ENCODE measurements around the gene CEP41.

CEP41 gene

DNA sequence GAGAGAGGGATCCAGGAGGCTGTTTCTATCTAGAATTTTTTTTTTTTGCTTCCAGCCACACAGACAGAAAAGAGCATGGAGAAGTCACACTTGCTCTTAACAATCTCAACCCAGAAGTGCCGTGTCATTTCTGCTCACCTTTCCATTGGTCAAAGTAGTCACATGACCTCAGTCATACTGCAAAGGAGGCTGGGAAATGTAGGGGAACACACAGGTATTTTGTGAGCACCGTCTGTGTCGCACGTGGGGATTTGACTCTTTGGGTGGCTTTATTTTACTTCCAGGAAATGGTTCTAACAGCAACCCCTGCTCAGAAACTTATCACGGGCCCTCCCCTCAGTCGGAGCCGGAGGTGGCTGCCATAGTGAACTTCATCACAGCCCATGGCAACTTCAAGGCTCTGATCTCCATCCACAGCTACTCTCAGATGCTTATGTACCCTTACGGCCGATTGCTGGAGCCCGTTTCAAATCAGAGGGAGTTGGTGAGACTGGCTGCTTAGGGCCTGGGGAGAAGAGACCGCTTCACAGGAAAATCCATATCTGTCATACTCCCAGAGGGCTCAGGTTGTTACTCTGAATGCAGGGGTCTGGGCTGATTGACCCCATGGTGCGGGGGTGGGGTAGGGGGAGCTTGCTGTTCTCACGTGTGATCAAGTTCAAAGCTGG, 73.6 kb downstream of the CEP41 start:
- H3K9me3 ChIP-seq (ENCODE audit: severe bottlenecking): no peaks in the 10 kb centered on the region
- no peak overlapping the region for H3K4me3 ChIP-seq (ENCODE audit: low read depth, low read length)
- H3K27ac ChIP-seq: no peak overlapping the region
- no peaks in the 10 kb centered on the region for H3K27me3 ChIP-seq (ENCODE audit: insufficient read depth, low read depth, severe bottlenecking)
- DNase-seq: no peak
- H3K36me3 ChIP-seq: no peaks in the 10 kb centered on the region
- TF ChIP-seq, protein P1, sequence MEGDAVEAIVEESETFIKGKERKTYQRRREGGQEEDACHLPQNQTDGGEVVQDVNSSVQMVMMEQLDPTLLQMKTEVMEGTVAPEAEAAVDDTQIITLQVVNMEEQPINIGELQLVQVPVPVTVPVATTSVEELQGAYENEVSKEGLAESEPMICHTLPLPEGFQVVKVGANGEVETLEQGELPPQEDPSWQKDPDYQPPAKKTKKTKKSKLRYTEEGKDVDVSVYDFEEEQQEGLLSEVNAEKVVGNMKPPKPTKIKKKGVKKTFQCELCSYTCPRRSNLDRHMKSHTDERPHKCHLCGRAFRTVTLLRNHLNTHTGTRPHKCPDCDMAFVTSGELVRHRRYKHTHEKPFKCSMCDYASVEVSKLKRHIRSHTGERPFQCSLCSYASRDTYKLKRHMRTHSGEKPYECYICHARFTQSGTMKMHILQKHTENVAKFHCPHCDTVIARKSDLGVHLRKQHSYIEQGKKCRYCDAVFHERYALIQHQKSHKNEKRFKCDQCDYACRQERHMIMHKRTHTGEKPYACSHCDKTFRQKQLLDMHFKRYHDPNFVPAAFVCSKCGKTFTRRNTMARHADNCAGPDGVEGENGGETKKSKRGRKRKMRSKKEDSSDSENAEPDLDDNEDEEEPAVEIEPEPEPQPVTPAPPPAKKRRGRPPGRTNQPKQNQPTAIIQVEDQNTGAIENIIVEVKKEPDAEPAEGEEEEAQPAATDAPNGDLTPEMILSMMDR (IDR thresholded peaks at IDR 0.05; ENCODE audit: low read depth, low read length): no peak

DNA sequence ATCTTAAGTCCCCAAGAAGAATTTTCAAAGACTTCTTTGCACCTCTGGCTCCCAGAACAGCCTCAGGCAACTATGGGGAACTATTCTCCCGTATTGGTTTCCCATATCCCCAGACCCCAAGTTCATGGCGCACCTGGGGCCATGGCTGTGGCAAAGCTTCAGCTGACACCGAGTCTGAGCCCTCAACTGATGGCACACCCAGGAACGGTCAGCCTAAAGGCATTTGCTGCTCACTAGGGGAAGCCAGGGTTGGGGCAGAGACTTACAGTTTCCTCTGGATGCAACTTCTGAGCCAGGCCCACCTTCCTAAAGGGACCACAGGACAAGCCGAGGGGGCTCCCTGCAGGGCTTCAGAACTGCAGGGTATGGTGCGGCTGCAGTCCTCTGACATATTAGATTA, 74.3 kb downstream of the CEP41 start:
- Histone ChIP-seq H3K27me3 (ENCODE audit: insufficient read depth, low read depth, severe bottlenecking) (no peaks in the 10 kb centered on the region), H3K27ac (no peak overlapping the region), H3K9me3 (ENCODE audit: severe bottlenecking) (no peaks in the 10 kb centered on the region), H3K36me3 (no peaks in the 10 kb centered on the region), H3K4me3 (ENCODE audit: low read depth, low read length) (no peak overlapping the region)
- TF ChIP-seq, protein P1 (IDR thresholded peaks at IDR 0.05; ENCODE audit: low read depth, low read length): no peak
- DNase-seq: no peak

DNA sequence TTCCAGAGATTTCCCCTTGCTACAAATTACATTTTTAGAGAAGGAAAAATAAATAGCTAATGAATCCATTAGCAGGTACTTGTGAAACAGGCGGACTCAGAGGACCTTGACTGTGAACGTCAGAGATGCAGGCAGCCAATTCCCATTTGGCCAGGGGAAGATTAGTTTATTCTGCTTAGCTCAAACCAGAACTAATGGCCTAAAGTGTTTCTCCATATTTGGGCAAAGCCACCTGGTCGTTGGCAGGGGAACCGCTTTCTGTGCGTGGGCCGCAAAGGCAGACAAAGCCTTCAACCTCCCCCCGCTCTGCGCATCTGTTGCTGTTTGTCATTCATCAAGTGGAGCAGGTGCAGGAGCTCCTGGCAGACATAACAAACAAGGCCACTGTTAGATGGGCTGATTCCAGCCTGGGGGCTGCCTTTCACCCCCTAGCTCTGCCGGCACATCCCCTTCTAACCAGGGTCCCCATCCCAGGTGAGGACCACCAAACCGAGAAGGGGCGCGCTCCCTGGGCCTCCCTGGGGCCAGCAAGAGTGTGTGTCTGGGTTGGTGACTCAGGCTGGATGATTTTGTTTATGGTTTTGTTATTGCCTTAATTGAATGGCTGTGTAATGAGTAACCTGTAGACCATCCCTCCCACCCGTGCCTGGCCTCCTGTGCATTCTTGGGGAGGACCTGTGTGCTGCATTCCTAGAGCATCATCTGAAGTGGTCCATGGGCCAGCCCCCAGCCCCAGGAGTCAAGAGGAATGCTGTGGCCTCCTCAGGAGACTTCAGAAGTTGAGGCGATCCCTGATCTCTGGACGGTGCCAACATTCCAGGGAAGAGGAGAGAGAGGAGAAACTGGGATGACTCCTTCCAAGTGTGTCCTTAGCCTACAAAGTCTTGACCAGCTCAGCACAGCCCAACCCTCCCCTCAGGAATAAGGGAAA, 75.0 kb downstream of the CEP41 start:
- peak; percentile 36 for DNase-seq
- Histone ChIP-seq H3K36me3 (no peaks in the 10 kb centered on the region), H3K9me3 (ENCODE audit: severe bottlenecking) (no peaks in the 10 kb centered on the region), H3K27me3 (ENCODE audit: insufficient read depth, low read depth, severe bottlenecking) (no peaks in the 10 kb centered on the region), H3K4me3 (ENCODE audit: low read depth, low read length) (no peak overlapping the region), H3K27ac (no peak overlapping the region)
- TF ChIP-seq, protein P1 (IDR thresholded peaks at IDR 0.05; ENCODE audit: low read depth, low read length): no peak

DNA sequence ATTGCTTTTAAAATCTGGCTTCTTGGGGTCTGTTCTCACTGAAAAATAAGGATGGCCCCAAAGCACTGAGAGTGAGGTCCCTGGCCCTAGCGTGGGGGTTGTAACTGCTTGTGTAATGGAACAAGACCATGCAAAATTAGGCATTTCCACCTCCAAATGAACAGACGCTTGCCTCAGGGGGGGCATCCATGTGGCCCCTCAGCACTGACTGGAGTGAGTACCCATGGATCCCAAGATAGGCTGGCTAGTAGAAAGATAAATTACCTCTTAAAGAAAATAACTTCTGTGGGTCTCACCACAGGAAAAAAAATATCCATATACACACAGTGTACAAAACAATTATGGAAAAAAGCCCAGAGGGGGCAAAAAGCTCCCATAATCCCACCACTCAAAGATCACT, 75.7 kb downstream of the CEP41 start:
- TF ChIP-seq, protein P1 (IDR thresholded peaks at IDR 0.05; ENCODE audit: low read depth, low read length): no peak
- H3K36me3 ChIP-seq: no peaks in the 10 kb centered on the region
- H3K9me3 ChIP-seq (ENCODE audit: severe bottlenecking): peaks cover 3% of the 10 kb centered on the region
- H3K27me3 ChIP-seq (ENCODE audit: insufficient read depth, low read depth, severe bottlenecking): no peaks in the 10 kb centered on the region
- H3K27ac ChIP-seq: no peak overlapping the region
- no peak overlapping the region for H3K4me3 ChIP-seq (ENCODE audit: low read depth, low read length)
- DNase-seq: no peak

DNA sequence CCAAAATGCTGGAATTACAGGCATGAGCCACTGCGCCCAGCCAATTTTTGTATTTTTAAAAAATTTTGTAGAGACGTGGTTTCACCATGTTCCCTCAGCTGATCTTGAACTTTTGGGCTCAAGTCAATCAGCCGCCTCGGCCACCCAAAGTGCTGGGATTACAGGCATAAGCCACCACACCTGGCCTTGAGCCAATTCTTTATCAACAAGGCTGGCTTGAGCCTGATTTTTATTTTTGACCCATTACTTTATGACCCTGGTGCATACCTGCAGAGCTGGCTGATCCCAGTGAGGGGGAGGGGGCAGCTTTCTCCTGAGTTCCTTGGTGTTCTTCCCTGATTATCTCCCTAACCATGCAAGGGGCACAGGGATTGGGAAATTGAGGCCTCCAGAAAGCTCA, 76.4 kb downstream of the CEP41 start:
- TF ChIP-seq, protein P1 (IDR thresholded peaks at IDR 0.05; ENCODE audit: low read depth, low read length): no peak
- no peaks in the 10 kb centered on the region for H3K36me3 ChIP-seq
- H3K27ac ChIP-seq: no peak overlapping the region
- H3K4me3 ChIP-seq (ENCODE audit: low read depth, low read length): no peak overlapping the region
- H3K9me3 ChIP-seq (ENCODE audit: severe bottlenecking): peaks cover 6% of the 10 kb centered on the region
- DNase-seq: no peak
- no peaks in the 10 kb centered on the region for H3K27me3 ChIP-seq (ENCODE audit: insufficient read depth, low read depth, severe bottlenecking)
